Measurements from ENCODE around the gene DYRK4. TPM values are rescaled to one million over a fixed set of nuclear protein-coding genes. Genes with fewer than 3 reads are reported as not detected.

Gene DYRK4
- total and polyA plus RNA-seq, 2 of the 8 experiments (the other 6 are each of a cell fraction or from before 2014, with no cell fraction given), result 10.5 to 11.4 TPM

GRCh38 chr12:4607056-4607455, 45.0 kb downstream of the DYRK4 start (continued):
- TF ChIP-seq, protein P1, sequence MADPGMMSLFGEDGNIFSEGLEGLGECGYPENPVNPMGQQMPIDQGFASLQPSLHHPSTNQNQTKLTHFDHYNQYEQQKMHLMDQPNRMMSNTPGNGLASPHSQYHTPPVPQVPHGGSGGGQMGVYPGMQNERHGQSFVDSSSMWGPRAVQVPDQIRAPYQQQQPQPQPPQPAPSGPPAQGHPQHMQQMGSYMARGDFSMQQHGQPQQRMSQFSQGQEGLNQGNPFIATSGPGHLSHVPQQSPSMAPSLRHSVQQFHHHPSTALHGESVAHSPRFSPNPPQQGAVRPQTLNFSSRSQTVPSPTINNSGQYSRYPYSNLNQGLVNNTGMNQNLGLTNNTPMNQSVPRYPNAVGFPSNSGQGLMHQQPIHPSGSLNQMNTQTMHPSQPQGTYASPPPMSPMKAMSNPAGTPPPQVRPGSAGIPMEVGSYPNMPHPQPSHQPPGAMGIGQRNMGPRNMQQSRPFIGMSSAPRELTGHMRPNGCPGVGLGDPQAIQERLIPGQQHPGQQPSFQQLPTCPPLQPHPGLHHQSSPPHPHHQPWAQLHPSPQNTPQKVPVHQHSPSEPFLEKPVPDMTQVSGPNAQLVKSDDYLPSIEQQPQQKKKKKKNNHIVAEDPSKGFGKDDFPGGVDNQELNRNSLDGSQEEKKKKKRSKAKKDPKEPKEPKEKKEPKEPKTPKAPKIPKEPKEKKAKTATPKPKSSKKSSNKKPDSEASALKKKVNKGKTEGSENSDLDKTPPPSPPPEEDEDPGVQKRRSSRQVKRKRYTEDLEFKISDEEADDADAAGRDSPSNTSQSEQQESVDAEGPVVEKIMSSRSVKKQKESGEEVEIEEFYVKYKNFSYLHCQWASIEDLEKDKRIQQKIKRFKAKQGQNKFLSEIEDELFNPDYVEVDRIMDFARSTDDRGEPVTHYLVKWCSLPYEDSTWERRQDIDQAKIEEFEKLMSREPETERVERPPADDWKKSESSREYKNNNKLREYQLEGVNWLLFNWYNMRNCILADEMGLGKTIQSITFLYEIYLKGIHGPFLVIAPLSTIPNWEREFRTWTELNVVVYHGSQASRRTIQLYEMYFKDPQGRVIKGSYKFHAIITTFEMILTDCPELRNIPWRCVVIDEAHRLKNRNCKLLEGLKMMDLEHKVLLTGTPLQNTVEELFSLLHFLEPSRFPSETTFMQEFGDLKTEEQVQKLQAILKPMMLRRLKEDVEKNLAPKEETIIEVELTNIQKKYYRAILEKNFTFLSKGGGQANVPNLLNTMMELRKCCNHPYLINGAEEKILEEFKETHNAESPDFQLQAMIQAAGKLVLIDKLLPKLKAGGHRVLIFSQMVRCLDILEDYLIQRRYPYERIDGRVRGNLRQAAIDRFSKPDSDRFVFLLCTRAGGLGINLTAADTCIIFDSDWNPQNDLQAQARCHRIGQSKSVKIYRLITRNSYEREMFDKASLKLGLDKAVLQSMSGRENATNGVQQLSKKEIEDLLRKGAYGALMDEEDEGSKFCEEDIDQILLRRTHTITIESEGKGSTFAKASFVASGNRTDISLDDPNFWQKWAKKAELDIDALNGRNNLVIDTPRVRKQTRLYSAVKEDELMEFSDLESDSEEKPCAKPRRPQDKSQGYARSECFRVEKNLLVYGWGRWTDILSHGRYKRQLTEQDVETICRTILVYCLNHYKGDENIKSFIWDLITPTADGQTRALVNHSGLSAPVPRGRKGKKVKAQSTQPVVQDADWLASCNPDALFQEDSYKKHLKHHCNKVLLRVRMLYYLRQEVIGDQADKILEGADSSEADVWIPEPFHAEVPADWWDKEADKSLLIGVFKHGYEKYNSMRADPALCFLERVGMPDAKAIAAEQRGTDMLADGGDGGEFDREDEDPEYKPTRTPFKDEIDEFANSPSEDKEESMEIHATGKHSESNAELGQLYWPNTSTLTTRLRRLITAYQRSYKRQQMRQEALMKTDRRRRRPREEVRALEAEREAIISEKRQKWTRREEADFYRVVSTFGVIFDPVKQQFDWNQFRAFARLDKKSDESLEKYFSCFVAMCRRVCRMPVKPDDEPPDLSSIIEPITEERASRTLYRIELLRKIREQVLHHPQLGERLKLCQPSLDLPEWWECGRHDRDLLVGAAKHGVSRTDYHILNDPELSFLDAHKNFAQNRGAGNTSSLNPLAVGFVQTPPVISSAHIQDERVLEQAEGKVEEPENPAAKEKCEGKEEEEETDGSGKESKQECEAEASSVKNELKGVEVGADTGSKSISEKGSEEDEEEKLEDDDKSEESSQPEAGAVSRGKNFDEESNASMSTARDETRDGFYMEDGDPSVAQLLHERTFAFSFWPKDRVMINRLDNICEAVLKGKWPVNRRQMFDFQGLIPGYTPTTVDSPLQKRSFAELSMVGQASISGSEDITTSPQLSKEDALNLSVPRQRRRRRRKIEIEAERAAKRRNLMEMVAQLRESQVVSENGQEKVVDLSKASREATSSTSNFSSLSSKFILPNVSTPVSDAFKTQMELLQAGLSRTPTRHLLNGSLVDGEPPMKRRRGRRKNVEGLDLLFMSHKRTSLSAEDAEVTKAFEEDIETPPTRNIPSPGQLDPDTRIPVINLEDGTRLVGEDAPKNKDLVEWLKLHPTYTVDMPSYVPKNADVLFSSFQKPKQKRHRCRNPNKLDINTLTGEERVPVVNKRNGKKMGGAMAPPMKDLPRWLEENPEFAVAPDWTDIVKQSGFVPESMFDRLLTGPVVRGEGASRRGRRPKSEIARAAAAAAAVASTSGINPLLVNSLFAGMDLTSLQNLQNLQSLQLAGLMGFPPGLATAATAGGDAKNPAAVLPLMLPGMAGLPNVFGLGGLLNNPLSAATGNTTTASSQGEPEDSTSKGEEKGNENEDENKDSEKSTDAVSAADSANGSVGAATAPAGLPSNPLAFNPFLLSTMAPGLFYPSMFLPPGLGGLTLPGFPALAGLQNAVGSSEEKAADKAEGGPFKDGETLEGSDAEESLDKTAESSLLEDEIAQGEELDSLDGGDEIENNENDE (IDR thresholded peaks at IDR 0.05; ENCODE audit: insufficient replicate concordance, low read length), result no peak
- TF ChIP-seq POU5F1 (IDR thresholded peaks at IDR 0.05; ENCODE audit: low read depth, low read length) (no peak), NANOG (IDR thresholded peaks at IDR 0.05; ENCODE audit: insufficient read depth, low read depth, low read length, poor library complexity, severe bottlenecking) (no peak)

Data from H1 (cell line).